IPS DF 6.9 (cell line): ENCODE measurements around the gene KCNIP1.

Source experiments
- DNase-seq: peaks from one replicate; pipeline ENCODE4 v3.0.0-alpha.2; 2013; ENCODE audit warnings: low read depth, low spot score
- H3K27ac ChIP-seq: one replicate; pipeline ENCODE4 v1.5.1; 2013; ENCODE audit warnings: low read length, control low read depth
- H3K27me3 ChIP-seq: 2 replicates; pipeline ENCODE4 v1.6.1; 2013; ENCODE audit warnings: mild to moderate bottlenecking, low read length; ENCODE audit not compliant: control insufficient read depth, insufficient read depth
- H3K36me3 ChIP-seq: 2 replicates; pipeline ENCODE4 v1.6.1; 2013; ENCODE audit warnings: low read length; ENCODE audit not compliant: control insufficient read depth, insufficient read depth
- H3K4me1 ChIP-seq: 2 replicates; pipeline ENCODE4 v1.6.1; 2013; ENCODE audit warnings: low read length; ENCODE audit not compliant: control insufficient read depth, insufficient read depth
- H3K4me3 ChIP-seq: 2 replicates; pipeline ENCODE4 v1.5.1; 2013; ENCODE audit warnings: mild to moderate bottlenecking, low read length
- H3K9me3 ChIP-seq: 2 replicates; pipeline ENCODE4 v1.6.1; 2013; ENCODE audit warnings: low read length, inconsistent platforms; ENCODE audit not compliant: control insufficient read depth, insufficient read depth
- WGBS: extraction: QIAGEN DNeasy Blood & Tissue Kit; methylation state at CpG from one replicate; pipeline ENCODE4 v1.1.7; 2013; ENCODE audit warnings: mixed read lengths, missing lambda C conversion rate; ENCODE audit not compliant: insufficient read length, insufficient coverage; 5-methylcytosine and 5-hydroxymethylcytosine counted together

KCNIP1 gene

DNA sequence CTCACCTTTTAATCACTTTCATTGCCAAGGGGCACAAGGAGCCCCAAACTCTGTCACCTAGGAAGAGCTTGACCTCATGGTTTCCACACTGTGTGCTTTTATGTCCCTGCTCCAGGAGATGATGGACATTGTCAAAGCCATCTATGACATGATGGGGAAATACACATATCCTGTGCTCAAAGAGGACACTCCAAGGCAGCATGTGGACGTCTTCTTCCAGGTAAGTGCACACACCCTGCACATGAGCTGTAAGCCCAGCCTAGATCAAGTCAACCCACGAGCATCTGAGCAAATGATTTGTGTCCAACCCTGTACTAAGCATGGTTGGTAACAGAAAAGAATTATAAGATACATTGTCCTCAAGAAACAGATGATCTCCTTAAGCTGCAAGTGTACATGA is 228.9 kb downstream of the KCNIP1 start:
- no peak overlapping the region for H3K27ac ChIP-seq
- H3K4me1 ChIP-seq: no peaks in the 10 kb centered on the region
- H3K27me3 ChIP-seq: no peaks in the 10 kb centered on the region
- WGBS: no CpG with 5 or more reads among the region's 2 CpGs
- no peak overlapping the region for H3K4me3 ChIP-seq
- no peak for DNase-seq
- H3K36me3 ChIP-seq: no peaks in the 10 kb centered on the region
- H3K9me3 ChIP-seq: no peaks in the 10 kb centered on the region

- H3K36me3 ChIP-seq: no peaks in the 10 kb centered on the region
- no peak overlapping the region for H3K27ac ChIP-seq
- H3K27me3 ChIP-seq: no peaks in the 10 kb centered on the region
- no peak for DNase-seq
- H3K4me3 ChIP-seq: no peak overlapping the region
- WGBS: no CpG with 5 or more reads among the region's 3 CpGs
- H3K4me1 ChIP-seq: no peaks in the 10 kb centered on the region; the same call in 1 of the 2 replicates
- no peaks in the 10 kb centered on the region for H3K9me3 ChIP-seq
Observed at GRCh38 chr5:170736966-170737365, 233.1 kb downstream of the KCNIP1 start.

DNA sequence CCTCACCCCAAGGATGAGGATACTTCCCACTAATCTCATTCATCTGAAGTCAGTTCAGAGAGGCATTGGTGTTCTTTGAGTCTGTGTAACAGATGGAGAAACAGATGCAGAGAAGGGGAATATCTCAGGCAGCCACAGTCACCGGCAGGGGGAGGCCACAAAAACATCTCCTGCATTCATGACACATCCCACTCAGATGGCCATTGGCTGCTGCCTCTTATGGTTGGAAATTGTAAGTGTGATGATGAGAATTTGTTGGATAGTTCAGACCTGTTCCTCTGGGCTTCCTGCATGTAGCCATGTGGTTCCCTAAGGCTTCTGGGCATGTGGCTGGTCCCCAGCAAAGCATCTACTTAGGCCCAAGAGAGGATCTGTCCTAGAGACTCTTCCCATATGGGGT is 233.8 kb downstream of the KCNIP1 start:
- no peak overlapping the region for H3K4me3 ChIP-seq
- no peaks in the 10 kb centered on the region for H3K27me3 ChIP-seq
- H3K4me1 ChIP-seq: no peaks in the 10 kb centered on the region; the same call in 1 of the 2 replicates
- no CpG with 5 or more reads among the region's 1 CpG for WGBS
- no peaks in the 10 kb centered on the region for H3K36me3 ChIP-seq
- no peak overlapping the region for H3K27ac ChIP-seq
- DNase-seq: no peak
- H3K9me3 ChIP-seq: no peaks in the 10 kb centered on the region

- no peaks in the 10 kb centered on the region for H3K27me3 ChIP-seq
- H3K9me3 ChIP-seq: no peaks in the 10 kb centered on the region
- H3K4me3 ChIP-seq: no peak overlapping the region
- no CpG with 5 or more reads among the region's 3 CpGs for WGBS
- no peak overlapping the region for H3K27ac ChIP-seq
- H3K36me3 ChIP-seq: no peaks in the 10 kb centered on the region
- no peaks in the 10 kb centered on the region; the same call in 1 of the 2 replicates for H3K4me1 ChIP-seq
- DNase-seq: no peak
Observed at GRCh38 chr5:170738840-170739239, 235.0 kb downstream of the KCNIP1 start.

GRCh38 chr5:170739446-170739845 is 235.6 kb downstream of the KCNIP1 start:
- no CpG with 5 or more reads among the region's 4 CpGs for WGBS
- H3K27ac ChIP-seq: no peak overlapping the region
- peaks cover 2% of the 10 kb centered on the region; the same call in 1 of the 2 replicates for H3K4me1 ChIP-seq
- H3K4me3 ChIP-seq: no peak overlapping the region
- H3K27me3 ChIP-seq: no peaks in the 10 kb centered on the region
- H3K9me3 ChIP-seq: no peaks in the 10 kb centered on the region
- DNase-seq: no peak
- no peaks in the 10 kb centered on the region for H3K36me3 ChIP-seq

DNA sequence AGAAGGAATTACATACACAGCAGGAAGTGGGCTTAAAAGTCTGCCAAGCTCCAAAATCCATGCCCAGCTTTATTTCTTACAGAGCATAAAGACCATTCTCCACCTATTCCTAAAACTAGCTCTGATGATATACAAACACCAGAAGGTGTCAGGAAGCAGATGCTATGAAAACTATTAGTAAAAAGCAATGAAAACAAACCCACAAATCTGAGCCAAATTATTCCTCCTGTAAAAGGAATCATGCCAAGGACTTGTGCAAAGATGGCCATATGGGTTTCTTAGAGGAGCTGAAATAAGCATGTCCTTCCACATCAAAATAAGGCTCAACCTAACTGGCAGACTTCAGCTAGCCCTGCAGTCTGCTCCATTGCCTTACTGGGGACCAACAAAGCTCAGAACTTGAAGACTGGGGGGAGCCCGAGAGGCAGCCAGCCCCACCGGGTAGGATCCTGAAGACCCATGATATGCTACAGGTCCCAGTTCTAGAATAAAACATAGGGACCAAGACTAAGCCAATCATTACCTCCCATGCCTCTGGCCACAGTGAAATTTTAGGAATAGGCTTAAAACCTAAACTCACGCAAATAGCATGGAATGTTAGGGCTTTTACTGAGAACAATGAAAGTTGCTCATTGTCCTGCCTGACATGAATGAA is 236.9 kb downstream of the KCNIP1 start:
- no peaks in the 10 kb centered on the region for H3K27me3 ChIP-seq
- WGBS: no CpG with 5 or more reads among the region's 3 CpGs
- no peak overlapping the region for H3K27ac ChIP-seq
- peaks cover 4% of the 10 kb centered on the region; the same call in 1 of the 2 replicates for H3K4me1 ChIP-seq
- no peaks in the 10 kb centered on the region for H3K9me3 ChIP-seq
- H3K36me3 ChIP-seq: no peaks in the 10 kb centered on the region
- no peak overlapping the region for H3K4me3 ChIP-seq
- DNase-seq: no peak

- Histone ChIP-seq H3K27me3 (no peaks in the 10 kb centered on the region), H3K9me3 (no peaks in the 10 kb centered on the region), H3K4me3 (no peak overlapping the region), H3K27ac (no peak overlapping the region), H3K4me1 (peaks cover 4% of the 10 kb centered on the region; the same call in 1 of the 2 replicates), H3K36me3 (no peaks in the 10 kb centered on the region)
- WGBS: no CpG with 5 or more reads among the region's 8 CpGs
- no peak for DNase-seq
Observed at GRCh38 chr5:170741801-170742200, 238.0 kb downstream of the KCNIP1 start.

GRCh38 chr5:170743876-170744212 is 240.0 kb downstream of the KCNIP1 start:
- Histone ChIP-seq H3K9me3 (no peaks in the 10 kb centered on the region), H3K4me3 (peak overlapping the region; percentile 14; the same call in 1 of the 2 replicates), H3K27me3 (no peaks in the 10 kb centered on the region), H3K36me3 (no peaks in the 10 kb centered on the region), H3K27ac (no peak overlapping the region), H3K4me1 (peaks cover 4% of the 10 kb centered on the region; the same call in 1 of the 2 replicates)
- no CpG with 5 or more reads among the region's 12 CpGs for WGBS
- no peak for DNase-seq

DNA sequence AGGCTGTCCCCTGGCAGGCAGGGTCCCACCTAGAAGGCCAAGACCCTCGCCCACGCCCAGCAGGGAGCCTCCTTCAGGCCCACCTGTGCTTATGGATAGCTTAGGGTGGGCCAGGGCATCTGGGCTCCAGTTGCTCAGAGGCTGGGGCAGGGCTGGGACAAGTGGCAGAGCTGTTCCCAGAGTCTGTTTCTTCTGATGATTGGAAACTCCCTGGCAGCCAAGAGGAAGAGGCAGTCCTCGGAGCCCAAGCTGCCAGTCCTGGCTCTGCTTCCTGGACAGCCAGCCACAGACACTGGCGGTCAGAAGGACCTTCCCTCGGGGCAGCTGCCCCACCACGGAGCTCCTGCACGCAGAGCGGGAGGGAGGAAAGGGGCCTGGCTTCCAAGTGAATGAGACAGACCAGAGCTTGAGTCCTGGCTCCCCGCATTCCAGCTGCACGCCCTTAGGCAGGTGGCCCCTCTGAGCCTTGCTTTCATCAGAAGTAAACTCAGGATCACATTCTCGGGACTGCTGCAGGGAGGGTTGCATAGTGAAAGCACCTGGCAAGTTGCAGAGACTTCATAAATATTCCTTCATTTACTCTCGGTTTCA is 241.8 kb downstream of the KCNIP1 start:
- Histone ChIP-seq H3K27ac (no peak overlapping the region), H3K27me3 (no peaks in the 10 kb centered on the region), H3K36me3 (no peaks in the 10 kb centered on the region), H3K4me1 (peaks cover 4% of the 10 kb centered on the region; the same call in 1 of the 2 replicates), H3K4me3 (no peak overlapping the region), H3K9me3 (no peaks in the 10 kb centered on the region)
- DNase-seq: no peak
- no CpG with 5 or more reads among the region's 12 CpGs for WGBS

DNA sequence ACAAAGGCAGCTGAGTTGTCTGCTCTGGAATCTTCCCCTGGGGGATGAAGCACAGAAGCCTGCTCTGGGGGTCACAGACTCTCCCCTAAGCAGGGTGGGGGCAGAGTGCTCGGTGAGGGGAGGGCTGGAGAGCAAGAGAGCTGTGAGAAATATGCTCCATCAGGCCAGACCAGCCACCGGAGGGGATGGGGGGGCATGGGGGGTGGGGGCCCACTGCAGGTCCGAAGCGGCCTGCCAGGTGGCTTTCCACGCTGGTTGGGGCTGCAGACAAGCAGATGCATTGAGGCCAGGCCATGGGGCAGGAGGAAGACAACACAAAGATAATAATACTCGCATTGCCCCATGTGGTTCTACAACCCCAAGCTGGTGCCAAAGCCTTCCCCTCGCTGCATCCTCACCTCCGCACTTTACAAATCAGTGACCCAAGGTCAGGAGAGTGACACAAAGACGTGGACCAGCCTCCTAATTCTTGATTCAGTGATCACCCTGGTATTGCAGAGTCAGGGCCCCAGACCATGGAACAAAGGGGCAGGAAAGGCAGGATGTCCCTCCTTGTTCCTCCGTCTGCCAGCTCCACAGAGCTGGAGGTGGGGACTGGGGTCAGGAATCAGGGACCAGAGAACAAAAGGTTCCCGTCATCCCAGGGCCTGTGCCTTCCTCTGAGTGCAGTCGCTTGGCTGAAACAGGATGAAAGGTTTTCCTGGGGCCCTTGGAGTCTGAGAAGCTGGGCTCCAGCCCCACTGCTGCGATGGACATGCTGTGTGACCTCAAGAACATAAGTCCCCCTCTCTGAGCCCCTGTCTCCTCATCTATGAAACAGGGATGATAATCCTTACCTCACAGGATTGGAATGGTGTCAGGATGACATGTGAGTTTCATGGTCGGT is 242.5 kb downstream of the KCNIP1 start:
- Histone ChIP-seq H3K36me3 (no peaks in the 10 kb centered on the region), H3K27ac (no peak overlapping the region), H3K9me3 (no peaks in the 10 kb centered on the region), H3K27me3 (no peaks in the 10 kb centered on the region), H3K4me1 (peaks cover 4% of the 10 kb centered on the region; the same call in 1 of the 2 replicates), H3K4me3 (no peak overlapping the region)
- DNase-seq: no peak
- no CpG with 5 or more reads among the region's 14 CpGs for WGBS
